ENCODE measurements around the gene TOGARAM2.

Gene TOGARAM2

GRCh38 chr2:28978606-28979005 is 2.5 kb upstream of the TOGARAM2 start:
- DNase-seq (ENCODE audit: extremely low spot score): no peak
- CTCF ChIA-PET: no interaction called here
- POLR2A ChIA-PET: no interaction called here
- TF ChIP-seq CTBP1 (IDR thresholded peaks at IDR 0.05; ENCODE audit: borderline replicate concordance): no peak
- TF ChIP-seq BHLHE40 (IDR thresholded peaks at IDR 0.05; ENCODE audit: borderline replicate concordance): no peak
- TF ChIP-seq FOXK2 (IDR thresholded peaks at IDR 0.05): no peak
- no peak for TF ChIP-seq ARNT (IDR thresholded peaks at IDR 0.05)
- TF ChIP-seq SP1 (IDR thresholded peaks at IDR 0.05): no peak
- TF ChIP-seq ELF4 (IDR thresholded peaks at IDR 0.05): no peak
- TF ChIP-seq L3MBTL2 (conservative IDR thresholded peaks at IDR 0.05): no peak
- TF ChIP-seq NFRKB (IDR thresholded peaks at IDR 0.05): no peak
- TF ChIP-seq HDGF (IDR thresholded peaks at IDR 0.05; ENCODE audit: borderline replicate concordance): no peak
- TF ChIP-seq FOXA1 (IDR thresholded peaks at IDR 0.05): no peak
- TF ChIP-seq LEF1 (IDR thresholded peaks at IDR 0.05; ENCODE audit: borderline replicate concordance): no peak
- no peak for TF ChIP-seq ZNF384 (IDR thresholded peaks at IDR 0.05)
- no peak for TF ChIP-seq SUZ12 (IDR thresholded peaks at IDR 0.05)
- TF ChIP-seq PKNOX1 (IDR thresholded peaks at IDR 0.05): no peak
- no peak for TF ChIP-seq TARDBP (IDR thresholded peaks at IDR 0.05)
- no peak for TF ChIP-seq FOXM1 (IDR thresholded peaks at IDR 0.05; ENCODE audit: borderline replicate concordance)

GRCh38 chr2:28979041-28979440 is 2.1 kb upstream of the TOGARAM2 start:
- TF ChIP-seq BHLHE40 (IDR thresholded peaks at IDR 0.05; ENCODE audit: borderline replicate concordance) (no peak), L3MBTL2 (conservative IDR thresholded peaks at IDR 0.05) (no peak)
- POLR2A ChIA-PET: no interaction called here
- CTCF ChIA-PET: no interaction called here
- no peak for DNase-seq (ENCODE audit: extremely low spot score)

GRCh38 chr2:28979576-28980366 is 1.3 kb upstream of the TOGARAM2 start:
- ChIA-PET POLR2A (no interaction called here), CTCF (interaction anchor here (0.6 kb wide), 1 partner anchor 21 kb away, joined by 3 read pairs; no protein-coding TSS in a partner anchor)
- TF ChIP-seq FOXA1 (IDR thresholded peaks at IDR 0.05) (no peak), ZNF384 (IDR thresholded peaks at IDR 0.05) (no peak), CTBP1 (IDR thresholded peaks at IDR 0.05; ENCODE audit: borderline replicate concordance) (no peak), HDGF (IDR thresholded peaks at IDR 0.05; ENCODE audit: borderline replicate concordance) (no peak), FOXK2 (IDR thresholded peaks at IDR 0.05) (no peak), BHLHE40 (IDR thresholded peaks at IDR 0.05; ENCODE audit: borderline replicate concordance) (no peak), L3MBTL2 (conservative IDR thresholded peaks at IDR 0.05) (no peak), LEF1 (IDR thresholded peaks at IDR 0.05; ENCODE audit: borderline replicate concordance) (no peak), NFRKB (IDR thresholded peaks at IDR 0.05) (no peak), TARDBP (IDR thresholded peaks at IDR 0.05) (no peak), FOXM1 (IDR thresholded peaks at IDR 0.05; ENCODE audit: borderline replicate concordance) (no peak)
- DNase-seq (ENCODE audit: extremely low spot score): no peak

GRCh38 chr2:28980368-28981015 is 606 bp upstream of the TOGARAM2 start:
- TF ChIP-seq HDGF (IDR thresholded peaks at IDR 0.05; ENCODE audit: borderline replicate concordance) (no peak), FOXM1 (IDR thresholded peaks at IDR 0.05; ENCODE audit: borderline replicate concordance) (no peak), ARNT (IDR thresholded peaks at IDR 0.05) (no peak), PKNOX1 (IDR thresholded peaks at IDR 0.05) (no peak), NFRKB (IDR thresholded peaks at IDR 0.05) (no peak), SP1 (IDR thresholded peaks at IDR 0.05) (no peak), BHLHE40 (IDR thresholded peaks at IDR 0.05; ENCODE audit: borderline replicate concordance) (no peak), ELF4 (IDR thresholded peaks at IDR 0.05) (no peak), SUZ12 (IDR thresholded peaks at IDR 0.05) (no peak), L3MBTL2 (conservative IDR thresholded peaks at IDR 0.05) (no peak), TARDBP (IDR thresholded peaks at IDR 0.05) (no peak), FOXK2 (IDR thresholded peaks at IDR 0.05) (no peak), ZNF384 (IDR thresholded peaks at IDR 0.05) (no peak), LEF1 (IDR thresholded peaks at IDR 0.05; ENCODE audit: borderline replicate concordance) (no peak), FOXA1 (IDR thresholded peaks at IDR 0.05) (no peak), CTBP1 (IDR thresholded peaks at IDR 0.05; ENCODE audit: borderline replicate concordance) (no peak)
- POLR2A ChIA-PET: no interaction called here
- no peak for DNase-seq (ENCODE audit: extremely low spot score)
- CTCF ChIA-PET: no interaction called here

GRCh38 chr2:28981620-28982376 is 700 bp downstream of the TOGARAM2 start:
- CTCF ChIA-PET: no interaction called here
- POLR2A ChIA-PET: no interaction called here
- DNase-seq (ENCODE audit: extremely low spot score): no peak
- TF ChIP-seq FOXA1 (IDR thresholded peaks at IDR 0.05) (no peak), FOXK2 (IDR thresholded peaks at IDR 0.05) (no peak), ZNF384 (IDR thresholded peaks at IDR 0.05) (no peak), CTBP1 (IDR thresholded peaks at IDR 0.05; ENCODE audit: borderline replicate concordance) (no peak), LEF1 (IDR thresholded peaks at IDR 0.05; ENCODE audit: borderline replicate concordance) (no peak), FOXM1 (IDR thresholded peaks at IDR 0.05; ENCODE audit: borderline replicate concordance) (no peak), L3MBTL2 (conservative IDR thresholded peaks at IDR 0.05) (no peak), HDGF (IDR thresholded peaks at IDR 0.05; ENCODE audit: borderline replicate concordance) (no peak), BHLHE40 (IDR thresholded peaks at IDR 0.05; ENCODE audit: borderline replicate concordance) (no peak), TARDBP (IDR thresholded peaks at IDR 0.05) (no peak), SP1 (IDR thresholded peaks at IDR 0.05) (no peak), PKNOX1 (IDR thresholded peaks at IDR 0.05) (no peak), ELF4 (IDR thresholded peaks at IDR 0.05) (no peak), ARNT (IDR thresholded peaks at IDR 0.05) (no peak)

Data from HEK293T (cell line).